Brain microvascular endothelial cell (primary cell): ENCODE results near the gene GGA3.

Experiments
- DNase-seq: peaks from one replicate; pipeline ENCODE4 v3.0.0-alpha.2; 2020
- H3K27ac ChIP-seq: fragments of 250-450 bp; sonication (Bioruptor Pico); 2 replicates; pipeline ENCODE4 v1.5.1; 2020; ENCODE audit warnings: mild to moderate bottlenecking, moderate library complexity
- H3K27me3 ChIP-seq: fragments of 250-450 bp; sonication (Bioruptor Pico); replicated peaks from 2 replicates; pipeline ENCODE4 v1.5.1; 2020; ENCODE audit warnings: mild to moderate bottlenecking
- H3K36me3 ChIP-seq: fragments of 250-450 bp; sonication (Bioruptor Pico); replicated peaks from 2 replicates; pipeline ENCODE4 v1.5.1; 2020; ENCODE audit warnings: mild to moderate bottlenecking
- H3K4me3 ChIP-seq: 2 replicates; pipeline ENCODE4 v1.5.1; 2011; ENCODE audit warnings: low read depth, mild to moderate bottlenecking, control low read depth, low read length, moderate library complexity
- CTCF ChIP-seq: IDR thresholded peaks from 2 replicates; pipeline ENCODE4 v1.5.1; 2011; ENCODE audit warnings: low read depth, mild to moderate bottlenecking, moderate library complexity, low read length, control low read depth, inconsistent platforms; ENCODE audit errors: missing control alignments
- in situ Hi-C: cut with HindIII; loops from 2 replicates; pipeline ENCODE4 v1.10.0; 2017; ENCODE audit warnings: low sequenced_read_pairs, low pct_ligation_motif_present

GGA3 gene

DNA sequence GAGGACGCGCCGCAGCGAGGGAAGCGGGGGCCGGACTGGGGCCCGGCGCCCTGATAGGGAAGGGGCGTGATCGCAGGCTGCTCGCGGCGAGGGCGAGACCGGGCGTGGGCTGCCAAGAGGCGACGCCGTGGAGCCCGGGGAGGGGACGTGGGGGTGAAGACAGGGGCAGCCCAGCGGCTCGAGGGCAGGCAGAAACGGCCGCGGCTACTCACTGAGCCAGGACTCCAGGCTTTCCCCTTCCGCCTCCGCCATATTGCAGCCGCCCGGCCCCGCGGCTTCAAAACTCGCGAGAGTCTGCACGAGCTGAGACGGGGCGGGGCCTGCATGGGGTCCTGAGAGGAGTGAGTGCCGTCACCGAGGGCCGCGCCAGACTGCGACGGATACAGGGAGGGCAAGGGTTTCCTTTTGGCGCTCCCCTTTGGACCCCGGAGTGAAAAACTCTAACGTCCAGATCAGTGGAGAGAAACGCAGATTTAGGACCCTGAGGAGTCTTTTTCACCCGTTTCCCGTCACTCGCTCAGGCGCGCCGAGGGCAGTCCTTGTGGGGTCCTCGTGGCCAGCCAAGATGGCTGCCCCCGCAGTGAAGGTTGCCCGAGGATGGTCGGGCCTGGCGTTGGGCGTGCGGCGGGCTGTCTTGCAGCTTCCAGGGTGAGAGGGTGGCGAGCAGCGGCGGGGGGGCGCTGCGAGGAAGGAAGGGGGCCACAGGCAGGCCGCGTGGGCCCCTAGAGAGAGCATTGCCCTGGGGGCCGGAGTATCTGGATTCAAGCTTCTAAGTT, at the start of gene GGA3, which contains the start of gene MRPS7:
TSS of gene GGA3 (minus strand) at position 271 of the 776 bp plus-strand sequence. CDS start at position 252, 19 bp downstream.
TSS of gene MRPS7 (plus strand) at position 544 of the 776 bp plus-strand sequence. CDS start at position 566, 22 bp downstream.
- peak; percentile 88 for DNase-seq
- no peaks in the 10 kb centered on the region for H3K27me3 ChIP-seq

DNA sequence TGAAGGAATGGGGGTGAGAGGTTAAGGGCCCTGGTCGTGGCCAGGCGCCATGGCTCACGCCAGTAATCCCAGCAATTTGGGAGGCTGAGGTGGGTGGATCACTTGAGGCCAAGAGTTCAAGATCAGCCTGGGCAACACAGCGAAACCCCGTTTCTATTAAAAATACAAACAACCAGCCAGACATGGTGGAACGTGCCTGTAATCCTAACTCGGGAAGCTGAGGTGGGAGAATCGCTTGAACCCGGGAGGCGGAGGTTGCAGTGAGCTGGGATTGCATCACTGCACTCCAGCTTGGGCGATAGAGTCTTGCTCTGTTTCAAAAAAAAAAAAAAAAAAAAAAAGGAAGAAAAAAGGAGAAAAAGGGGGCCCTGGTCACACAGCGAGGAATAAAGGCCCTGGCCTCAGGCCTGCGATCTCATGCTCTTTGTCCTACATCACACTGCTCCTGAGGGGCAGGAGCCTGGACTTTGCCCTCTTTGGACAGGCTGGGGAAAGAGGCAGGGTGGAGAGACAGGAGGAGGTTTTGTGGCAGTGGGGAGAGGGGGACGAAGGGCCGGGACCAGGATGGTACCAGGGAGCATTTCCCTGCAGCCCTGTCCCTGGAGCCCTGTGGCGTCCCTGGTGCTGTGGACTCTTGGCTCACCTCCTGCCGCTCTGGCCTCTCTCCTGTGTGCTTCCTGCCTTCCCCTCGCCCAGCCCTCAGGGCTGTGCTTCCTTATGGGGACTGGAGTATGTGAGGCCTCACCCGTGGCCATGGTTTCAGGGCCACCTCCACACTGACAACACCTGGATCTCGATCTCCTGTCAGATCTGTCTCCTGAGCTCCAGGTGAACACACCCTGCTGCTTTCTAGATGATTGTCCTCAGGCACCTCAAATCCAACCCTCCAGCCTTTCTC, 47.6 kb upstream of the GGA3 start:
- no peak overlapping the region for H3K27ac ChIP-seq
- H3K36me3 ChIP-seq, result no peaks in the 10 kb centered on the region
- H3K4me3 ChIP-seq, result no peak overlapping the region
- no peaks in the 10 kb centered on the region for H3K27me3 ChIP-seq
- in situ Hi-C loops, result no loop called here
- no peak for TF ChIP-seq CTCF
- no peak for DNase-seq

More for the DNA sequence above, at the start of gene GGA3, which contains the start of gene MRPS7:
- peak within 1 kb of the TSS; percentile 99 for H3K27ac ChIP-seq
- peaks cover 13% of the 10 kb centered on the region for H3K36me3 ChIP-seq
- peak within 1 kb of the TSS; percentile 92 for H3K4me3 ChIP-seq
- TF ChIP-seq CTCF, result no peak
- in situ Hi-C loops, result no loop called here

GRCh38 chr17:75307957-75308731, 46.7 kb upstream of the GGA3 start:
- no peak overlapping the region for H3K4me3 ChIP-seq
- DNase-seq, result no peak
- no peaks in the 10 kb centered on the region for H3K27me3 ChIP-seq
- no peak for TF ChIP-seq CTCF
- no peak overlapping the region for H3K27ac ChIP-seq
- no peaks in the 10 kb centered on the region for H3K36me3 ChIP-seq
- in situ Hi-C loops, result no loop called here

GRCh38 chr17:75301502-75302206, 40.2 kb upstream of the GGA3 start:
- DNase-seq, result no peak
- no peak for TF ChIP-seq CTCF
- in situ Hi-C loops, result no loop called here
- Histone ChIP-seq H3K36me3 (no peaks in the 10 kb centered on the region), H3K27ac (no peak overlapping the region), H3K27me3 (no peaks in the 10 kb centered on the region), H3K4me3 (no peak overlapping the region)

DNA sequence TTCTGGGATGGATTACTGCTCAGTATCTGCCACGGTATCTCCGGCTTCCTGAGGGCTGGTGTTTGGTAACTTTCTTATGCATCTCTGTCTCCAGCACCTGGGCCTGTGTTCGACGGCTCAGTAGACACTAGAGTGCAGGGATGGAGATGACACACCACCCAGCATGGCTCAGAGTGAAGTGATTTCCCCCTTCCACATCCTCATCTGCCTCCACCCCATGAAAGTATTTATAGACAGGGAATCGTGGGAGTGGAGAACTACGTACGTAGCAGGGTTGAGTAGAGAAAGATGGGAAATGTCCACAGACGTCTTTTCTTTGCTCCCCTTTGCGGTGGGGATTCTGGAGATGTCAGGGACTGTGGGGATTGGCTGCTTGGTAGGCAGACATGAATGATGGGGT, 39.6 kb upstream of the GGA3 start:
- no peak for TF ChIP-seq CTCF
- in situ Hi-C loops, result no loop called here
- no peak for DNase-seq
- no peak overlapping the region for H3K4me3 ChIP-seq
- H3K36me3 ChIP-seq, result no peaks in the 10 kb centered on the region
- no peak overlapping the region for H3K27ac ChIP-seq
- no peaks in the 10 kb centered on the region for H3K27me3 ChIP-seq
